ENCODE data around the gene RINT1.
"Not testable (repeated sequence)": the region's sequence is repeated elsewhere in the genome, so short reads cannot be mapped to it uniquely, and the experiment has no call there.

The RINT1 gene

DNA sequence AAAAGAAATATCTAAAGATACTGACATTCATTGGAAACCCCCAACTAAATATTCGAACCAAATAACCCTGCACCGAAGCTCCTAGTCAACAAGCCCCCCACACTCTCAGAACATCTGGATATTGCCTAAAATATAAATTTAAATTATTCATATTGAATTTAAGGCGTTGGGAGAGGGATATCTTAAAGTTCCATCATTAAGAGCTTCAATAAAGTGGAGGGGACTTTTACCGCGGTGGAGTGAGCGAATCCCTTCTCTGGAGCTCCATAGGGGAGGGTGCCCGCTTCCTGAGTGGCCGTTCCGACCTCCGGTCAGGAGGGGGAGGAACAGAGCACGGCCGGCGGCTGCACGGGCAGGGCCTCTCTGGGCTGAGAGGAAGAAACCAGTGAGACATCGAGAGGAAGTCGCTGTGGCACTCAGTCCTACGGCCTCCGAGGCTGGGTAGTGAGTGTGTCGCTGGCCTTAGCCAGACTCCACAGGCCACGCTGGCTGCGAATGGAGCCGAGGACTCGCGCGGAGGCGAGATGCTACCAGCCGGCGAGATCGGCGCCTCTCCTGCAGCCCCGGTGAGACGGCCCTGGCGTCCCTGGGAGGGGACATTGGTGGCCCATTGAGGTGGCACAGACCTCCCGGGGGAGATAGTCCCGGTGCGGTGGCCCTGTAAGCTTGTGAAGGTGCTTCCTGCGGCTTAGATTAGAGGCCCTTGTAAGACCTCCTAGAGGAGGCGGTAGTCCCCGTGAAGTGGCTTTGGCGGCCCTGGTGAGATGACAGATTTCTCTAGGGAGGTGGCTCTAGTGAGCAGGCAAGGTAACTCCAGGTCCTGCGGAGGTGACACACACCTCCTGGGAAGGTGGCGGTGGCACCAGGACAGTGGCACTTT, at the start of gene RINT1:
TSS of gene RINT1 (plus strand) at position 410 of the 880 bp plus-strand sequence. CDS start at position 525, 115 bp downstream.
- H3K27me3 ChIP-seq (ENCODE audit: control insufficient read depth, insufficient read depth, low read length), result no peaks in the 10 kb centered on the region
- H3K4me1 ChIP-seq (ENCODE audit: control insufficient read depth, insufficient read depth, low read length), result peaks cover 10% of the 10 kb centered on the region
- H3K36me3 ChIP-seq (ENCODE audit: control insufficient read depth, insufficient read depth, low read length), result no peaks in the 10 kb centered on the region
- peak within 1 kb of the TSS; percentile 85 for H3K27ac ChIP-seq (ENCODE audit: low read depth, low read length)
- peak within 1 kb of the TSS; percentile 89 for H3K4me3 ChIP-seq (ENCODE audit: low read length)
- peak within 1 kb of the TSS; percentile 99 for H3K9ac ChIP-seq (ENCODE audit: low read length)

GRCh38 chr7:105487579-105488571, 44.1 kb upstream of the RINT1 start:
- no peak overlapping the region for H3K27ac ChIP-seq (ENCODE audit: low read depth, low read length)

DNA sequence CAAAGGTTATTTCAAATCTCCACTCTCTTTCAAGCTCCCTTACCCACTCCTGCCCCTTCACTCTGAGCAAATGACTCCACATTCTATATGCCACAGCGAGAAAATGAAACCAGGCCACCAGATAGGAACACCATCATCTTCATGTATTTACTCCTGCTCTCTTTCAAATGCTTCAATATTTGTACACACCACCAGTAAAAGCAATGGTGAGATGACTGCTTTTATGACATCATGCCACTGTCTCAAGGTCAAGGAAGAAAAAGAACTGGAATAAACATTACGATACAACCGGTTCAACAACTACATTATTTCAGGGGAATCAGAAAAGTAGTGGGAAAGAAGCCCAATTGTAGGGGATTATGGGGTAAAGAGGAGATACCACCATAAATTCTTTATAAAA, 42.6 kb upstream of the RINT1 start:
- Histone ChIP-seq H3K36me3 (ENCODE audit: control insufficient read depth, insufficient read depth, low read length) (no peaks in the 10 kb centered on the region), H3K27me3 (ENCODE audit: control insufficient read depth, insufficient read depth, low read length) (no peaks in the 10 kb centered on the region), H3K27ac (ENCODE audit: low read depth, low read length) (no peak overlapping the region), H3K4me3 (ENCODE audit: low read length) (no peak overlapping the region), H3K9ac (ENCODE audit: low read length) (no peak overlapping the region), H3K4me1 (ENCODE audit: control insufficient read depth, insufficient read depth, low read length) (peaks cover 7% of the 10 kb centered on the region)

More at GRCh38 chr7:105487579-105488571, 44.1 kb upstream of the RINT1 start:
- no peaks in the 10 kb centered on the region for H3K27me3 ChIP-seq (ENCODE audit: control insufficient read depth, insufficient read depth, low read length)
- H3K9ac ChIP-seq (ENCODE audit: low read length), result no peak overlapping the region
- H3K4me1 ChIP-seq (ENCODE audit: control insufficient read depth, insufficient read depth, low read length), result no peaks in the 10 kb centered on the region
- no peak overlapping the region for H3K4me3 ChIP-seq (ENCODE audit: low read length)
- H3K36me3 ChIP-seq (ENCODE audit: control insufficient read depth, insufficient read depth, low read length), result no peaks in the 10 kb centered on the region

DNA sequence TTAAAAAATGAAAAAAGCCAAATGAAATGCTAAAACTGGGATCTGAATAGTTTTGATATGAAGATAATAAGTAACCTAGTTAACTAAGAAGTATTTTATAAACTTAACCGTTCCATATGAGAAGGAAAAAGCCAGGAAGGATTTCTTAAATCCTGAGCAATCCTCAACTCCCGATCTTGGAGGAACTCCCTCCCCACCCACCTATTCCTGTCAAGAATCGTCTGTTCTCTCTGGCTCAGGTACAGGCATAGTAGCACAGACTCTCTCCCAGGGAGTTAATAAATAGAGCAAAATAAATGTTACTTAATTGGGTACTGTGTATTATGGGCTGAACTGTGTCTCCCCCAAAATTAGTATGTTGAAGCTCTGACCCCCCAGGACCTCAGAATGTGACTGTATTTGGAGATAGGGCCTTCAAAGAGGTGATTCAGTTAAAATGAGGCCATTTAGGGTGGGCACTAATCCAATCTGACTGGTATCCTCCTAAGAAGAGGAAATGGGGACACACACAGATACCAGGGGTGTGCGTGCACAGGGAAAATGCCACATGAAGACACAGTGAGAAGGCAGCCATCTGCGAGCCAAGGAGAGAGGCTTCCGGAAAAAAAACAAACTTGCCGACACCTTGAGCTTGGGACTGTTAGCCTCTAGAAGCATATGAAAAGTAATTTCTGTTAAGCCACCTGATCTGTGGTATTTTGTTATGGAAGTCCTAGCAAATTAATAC, 38.6 kb upstream of the RINT1 start:
- Histone ChIP-seq H3K4me3 (ENCODE audit: low read length) (no peak overlapping the region), H3K27me3 (ENCODE audit: control insufficient read depth, insufficient read depth, low read length) (no peaks in the 10 kb centered on the region), H3K9ac (ENCODE audit: low read length) (no peak overlapping the region), H3K36me3 (ENCODE audit: control insufficient read depth, insufficient read depth, low read length) (no peaks in the 10 kb centered on the region), H3K27ac (ENCODE audit: low read depth, low read length) (no peak overlapping the region), H3K4me1 (ENCODE audit: control insufficient read depth, insufficient read depth, low read length) (peaks cover 7% of the 10 kb centered on the region)

DNA sequence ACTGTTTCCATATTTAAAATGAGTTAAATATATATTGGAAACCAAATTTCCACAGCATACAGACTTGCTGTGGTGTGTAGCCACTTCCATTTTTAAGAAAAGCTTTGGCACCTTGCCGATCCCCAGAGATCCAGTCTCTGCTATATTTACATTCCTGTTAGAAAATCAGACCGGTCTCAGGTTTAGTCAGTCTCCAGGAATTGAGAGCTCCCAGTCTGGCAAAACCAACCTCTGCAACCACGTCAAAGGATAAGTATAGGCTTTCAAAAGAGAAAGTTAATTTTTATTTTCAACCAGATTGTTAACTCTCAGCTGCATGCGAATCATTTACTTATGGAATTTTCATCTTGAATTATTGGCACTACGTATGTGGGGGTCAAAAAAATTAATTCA, 38.1 kb upstream of the RINT1 start:
- H3K27ac ChIP-seq (ENCODE audit: low read depth, low read length), result no peak overlapping the region
- H3K27me3 ChIP-seq (ENCODE audit: control insufficient read depth, insufficient read depth, low read length), result no peaks in the 10 kb centered on the region
- H3K4me1 ChIP-seq (ENCODE audit: control insufficient read depth, insufficient read depth, low read length), result peaks cover 7% of the 10 kb centered on the region
- no peaks in the 10 kb centered on the region for H3K36me3 ChIP-seq (ENCODE audit: control insufficient read depth, insufficient read depth, low read length)
- H3K9ac ChIP-seq (ENCODE audit: low read length), result no peak overlapping the region
- no peak overlapping the region for H3K4me3 ChIP-seq (ENCODE audit: low read length)

- Histone ChIP-seq H3K36me3 (ENCODE audit: control insufficient read depth, insufficient read depth, low read length) (no peaks in the 10 kb centered on the region), H3K4me3 (ENCODE audit: low read length) (no peak overlapping the region), H3K4me1 (ENCODE audit: control insufficient read depth, insufficient read depth, low read length) (peaks cover 7% of the 10 kb centered on the region), H3K9ac (ENCODE audit: low read length) (no peak overlapping the region), H3K27me3 (ENCODE audit: control insufficient read depth, insufficient read depth, low read length) (no peaks in the 10 kb centered on the region), H3K27ac (ENCODE audit: low read depth, low read length) (no peak overlapping the region)
These were observed 35.5 kb upstream of the RINT1 start for GRCh38 chr7:105496521-105496920.

DNA sequence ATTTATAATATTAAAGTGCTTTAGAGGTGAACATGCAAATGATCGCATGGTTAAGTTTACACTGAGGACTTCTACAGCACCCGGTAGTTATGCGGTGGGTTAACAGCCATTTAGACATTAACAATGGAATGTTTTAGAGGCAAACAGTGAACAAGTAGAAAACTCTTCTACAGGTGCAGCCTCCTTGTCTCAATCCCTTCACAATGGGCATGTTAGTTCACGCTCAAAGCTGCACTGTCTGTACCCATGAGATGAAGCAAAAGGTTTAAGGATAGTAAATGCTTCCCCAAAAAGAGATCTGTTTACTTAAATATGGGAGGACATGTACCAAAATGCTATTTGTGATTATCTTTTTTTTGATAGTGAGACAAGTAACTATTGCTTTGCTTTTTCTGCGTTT, 35.0 kb upstream of the RINT1 start:
- H3K4me1 ChIP-seq (ENCODE audit: control insufficient read depth, insufficient read depth, low read length), result peaks cover 7% of the 10 kb centered on the region
- no peaks in the 10 kb centered on the region for H3K36me3 ChIP-seq (ENCODE audit: control insufficient read depth, insufficient read depth, low read length)
- H3K27ac ChIP-seq (ENCODE audit: low read depth, low read length), result no peak overlapping the region
- H3K9ac ChIP-seq (ENCODE audit: low read length), result no peak overlapping the region
- no peaks in the 10 kb centered on the region for H3K27me3 ChIP-seq (ENCODE audit: control insufficient read depth, insufficient read depth, low read length)
- no peak overlapping the region for H3K4me3 ChIP-seq (ENCODE audit: low read length)

GRCh38 chr7:105502173-105502572, 29.8 kb upstream of the RINT1 start:
- Histone ChIP-seq H3K27me3 (ENCODE audit: control insufficient read depth, insufficient read depth, low read length) (no peaks in the 10 kb centered on the region), H3K4me3 (ENCODE audit: low read length) (no peak overlapping the region), H3K27ac (ENCODE audit: low read depth, low read length) (no peak overlapping the region), H3K9ac (ENCODE audit: low read length) (no peak overlapping the region), H3K4me1 (ENCODE audit: control insufficient read depth, insufficient read depth, low read length) (no peaks in the 10 kb centered on the region), H3K36me3 (ENCODE audit: control insufficient read depth, insufficient read depth, low read length) (peaks cover 3% of the 10 kb centered on the region)

DNA sequence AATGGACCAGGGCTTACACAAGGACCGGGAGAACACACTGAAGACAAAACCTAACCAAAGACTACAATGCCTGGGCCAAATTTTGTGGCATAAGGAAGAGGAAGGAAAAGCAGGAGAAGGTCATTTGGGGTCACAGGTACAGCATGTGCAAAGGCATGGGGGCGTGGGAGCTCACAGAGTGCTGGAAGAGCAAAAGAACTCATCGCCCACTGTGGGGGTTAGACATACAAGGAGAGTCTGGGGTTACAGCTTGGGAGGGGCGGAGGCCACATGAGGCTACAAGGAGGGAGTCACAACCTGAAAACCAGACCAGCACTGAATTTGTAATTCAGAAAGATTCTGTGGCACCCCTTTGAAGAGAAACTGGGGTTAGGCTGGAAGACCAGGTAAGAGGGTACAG, 19.6 kb upstream of the RINT1 start:
- Histone ChIP-seq H3K9ac (ENCODE audit: low read length) (no peak overlapping the region), H3K27me3 (ENCODE audit: control insufficient read depth, insufficient read depth, low read length) (no peaks in the 10 kb centered on the region)

GRCh38 chr7:105512926-105513526, 19.0 kb upstream of the RINT1 start:
- Histone ChIP-seq H3K36me3 (ENCODE audit: control insufficient read depth, insufficient read depth, low read length) (peaks cover 3% of the 10 kb centered on the region), H3K4me1 (ENCODE audit: control insufficient read depth, insufficient read depth, low read length) (no peaks in the 10 kb centered on the region), H3K27ac (ENCODE audit: low read depth, low read length) (no peak overlapping the region), H3K9ac (ENCODE audit: low read length) (no peak overlapping the region), H3K4me3 (ENCODE audit: low read length) (no peak overlapping the region), H3K27me3 (ENCODE audit: control insufficient read depth, insufficient read depth, low read length) (no peaks in the 10 kb centered on the region)

More for the DNA sequence above, 19.6 kb upstream of the RINT1 start:
- H3K4me1 ChIP-seq (ENCODE audit: control insufficient read depth, insufficient read depth, low read length), result no peaks in the 10 kb centered on the region
- peaks cover 4% of the 10 kb centered on the region for H3K36me3 ChIP-seq (ENCODE audit: control insufficient read depth, insufficient read depth, low read length)
- H3K27ac ChIP-seq (ENCODE audit: low read depth, low read length), result no peak overlapping the region
- H3K4me3 ChIP-seq (ENCODE audit: low read length), result no peak overlapping the region

GRCh38 chr7:105515610-105516009, 16.4 kb upstream of the RINT1 start:
- H3K36me3 ChIP-seq (ENCODE audit: control insufficient read depth, insufficient read depth, low read length); H3K27me3 ChIP-seq (ENCODE audit: control insufficient read depth, insufficient read depth, low read length); H3K4me1 ChIP-seq (ENCODE audit: control insufficient read depth, insufficient read depth, low read length); H3K27ac ChIP-seq (ENCODE audit: low read depth, low read length); H3K4me3 ChIP-seq (ENCODE audit: low read length); H3K9ac ChIP-seq (ENCODE audit: low read length): not testable (repeated sequence)
